K562 (cell line): Measurements from ENCODE around the gene SLC22A15. TPM values are rescaled to one million over a fixed set of nuclear protein-coding genes. Genes with fewer than 3 reads are reported as not detected.

ENCODE experiments used
- ATAC-seq: fragments of 200-7000 bp; cut with Tn5 transposase; 3 replicates; pipeline ENCODE4 v1.9.1; 2020; ENCODE audit warnings: moderate library complexity
- BruUV-seq: library from RNA; stranded (reverse); fragments of 400-500 nt; replicated peaks from 2 replicates; lab custom pipeline; 2021; lab: Mats Ljungman, UMichigan
- CTCF ChIA-PET: fragments of 300-600 bp; formaldehyde crosslinking; extraction: SDS; loops from one replicate; lab custom pipeline; 2021; ENCODE audit warnings: low intra/inter-chr PET ratio; lab: Yijun Ruan, JAX
- POLR2A ChIA-PET: fragments of 300-600, 350-650 bp; sonication (Branson Sonifier 250); formaldehyde crosslinking; extraction: SDS; loops from one replicate; lab custom pipeline; 2021; ENCODE audit warnings: antibody characterized with exemption, inconsistent platforms; lab: Yijun Ruan, JAX
- DNase-seq, 4 experiments: peaks; one replicate each; pipeline versions ENCODE4 v3.0.0 to v3.0.0-alpha.2; 2011 to 2018; ENCODE audit warnings: low spot score in 3 of 4, mixed read lengths in 3 of 4; ENCODE audit errors: extremely low read depth in 1 of 4
- FAIRE-seq: peaks from 2 replicates; lab custom pipeline; 2011; peaks lifted over from hg19 to GRCh38; lab: Jason Lieb, UNC
- H2AFZ ChIP-seq: 2 replicates; pipeline ENCODE4 v1.6.0; 2011; ENCODE audit warnings: low read depth, low read length, control low read depth, inconsistent platforms
- H3K27ac ChIP-seq: fragments of 200-600 bp; 3 replicates; pipeline ENCODE4 v1.8.0; 2011; ENCODE audit warnings: low read depth, mild to moderate bottlenecking, control low read depth, inconsistent platforms, low read length, moderate library complexity, mixed read lengths; ENCODE audit errors: extremely low read depth
- H3K27me3 ChIP-seq, 2 experiments: fragments of 300-600 bp in 1 of 2; 2 replicates in 1 of 2; 3 replicates in 1 of 2; pipeline versions ENCODE4 v1.6.0 to v1.8.0; 2011; ENCODE audit warnings: inconsistent platforms in 2 of 2, low read length in 2 of 2, mild to moderate bottlenecking in 1 of 2, mixed read lengths in 1 of 2, moderate library complexity in 1 of 2; ENCODE audit not compliant: control insufficient read depth in 2 of 2, insufficient read depth in 2 of 2
- H3K36me3 ChIP-seq: fragments of 300-600 bp; 3 replicates; pipeline ENCODE4 v1.8.0; 2011; ENCODE audit warnings: mild to moderate bottlenecking, low read length, inconsistent platforms; ENCODE audit not compliant: control insufficient read depth, insufficient read depth
- H3K4me1 ChIP-seq, 2 experiments: fragments of 200-600 bp in 1 of 2; replicated peaks in 1 of 2; 2 replicates in 1 of 2; 3 replicates in 1 of 2; pipeline versions ENCODE4 v1.5.1 to v1.8.0; 2011; ENCODE audit warnings: inconsistent platforms in 2 of 2, low read length in 2 of 2, mild to moderate bottlenecking in 1 of 2, mixed read lengths in 1 of 2, moderate library complexity in 1 of 2; ENCODE audit not compliant: control insufficient read depth in 2 of 2, insufficient read depth in 2 of 2
- H3K4me2 ChIP-seq: 2 replicates; pipeline ENCODE4 v1.6.1; 2011; ENCODE audit warnings: low read length, control low read depth, inconsistent platforms, mixed read lengths; ENCODE audit not compliant: insufficient read depth
- H3K4me3 ChIP-seq: fragments of 200-600 bp; sonication (generic), shearing (Covaris generic); 2 replicates; pipeline ENCODE4 v1.5.1; 2016; ENCODE audit warnings: control low read depth, inconsistent platforms
- H3K79me2 ChIP-seq: fragments of 200-600 bp; 3 replicates; pipeline ENCODE4 v1.8.0; 2011; ENCODE audit warnings: low read length, inconsistent platforms; ENCODE audit not compliant: control insufficient read depth, insufficient read depth
- H3K9ac ChIP-seq, 2 experiments: 2 replicates each; pipeline versions ENCODE4 v1.6.0 to v1.6.1; 2011; ENCODE audit warnings: low read depth in 2 of 2, low read length in 2 of 2, control low read depth in 1 of 2, inconsistent platforms in 1 of 2, mild to moderate bottlenecking in 1 of 2, mixed read lengths in 1 of 2; ENCODE audit not compliant: insufficient read depth in 1 of 2
- H3K9me1 ChIP-seq: one replicate; pipeline ENCODE4 v1.6.0; 2011; ENCODE audit warnings: inconsistent platforms, mild to moderate bottlenecking, low read length, moderate library complexity; ENCODE audit not compliant: control insufficient read depth, insufficient read depth
- H3K9me3 ChIP-seq: replicated peaks from 2 replicates; pipeline ENCODE4 v1.5.1; 2011; ENCODE audit warnings: low read depth, low read length, inconsistent platforms; ENCODE audit not compliant: control insufficient read depth, insufficient read depth
- H4K20me1 ChIP-seq: replicated peaks from 2 replicates; pipeline ENCODE4 v1.6.1; 2011; ENCODE audit warnings: low read length, inconsistent platforms, mixed read lengths; ENCODE audit not compliant: control insufficient read depth, insufficient read depth
- BCLAF1 ChIP-seq, 2 experiments: fragments of 450-650 bp in 1 of 2; IDR thresholded peaks; 2 replicates each; pipeline ENCODE4 v1.6.1; 2011 to 2017; ENCODE audit warnings: low read depth in 2 of 2, antibody characterized with exemption in 1 of 2, borderline replicate concordance in 1 of 2, low read length in 1 of 2, mild to moderate bottlenecking in 1 of 2, mixed read lengths in 1 of 2; ENCODE audit not compliant: control insufficient read depth in 1 of 2
- DDX20 ChIP-seq: fragments of 450-650 bp; IDR thresholded peaks from 2 replicates; pipeline ENCODE4 v1.6.1; 2016; ENCODE audit warnings: missing genetic modification characterization, low read depth, mild to moderate bottlenecking, missing compliant biosample characterization, moderate library complexity
- GMEB1 ChIP-seq: fragments of 250-450 bp; sonication (Bioruptor Pico); IDR thresholded peaks from 2 replicates; pipeline ENCODE4 v1.4.0; 2020; ENCODE audit warnings: mild to moderate bottlenecking
- GTF3C2 ChIP-seq: IDR thresholded peaks from 3 replicates; pipeline ENCODE4 v1.6.1; 2011; ENCODE audit warnings: borderline replicate concordance, mild to moderate bottlenecking, moderate library complexity; ENCODE audit not compliant: insufficient read length; ENCODE audit errors: extremely low read depth
- MAFK ChIP-seq: IDR thresholded peaks from 2 replicates; pipeline ENCODE4 v1.6.1; 2011; ENCODE audit warnings: low read length, improper control_type of control experiment
- PTBP1 ChIP-seq: fragments of 200-400 bp; formaldehyde crosslinking; IDR thresholded peaks from 2 replicates; pipeline ENCODE4 v1.6.1; 2017; ENCODE audit warnings: low read depth, low read length
- RBFOX2 ChIP-seq: fragments of 200-400 bp; formaldehyde crosslinking; IDR thresholded peaks from 2 replicates; pipeline ENCODE4 v1.6.1; 2017; ENCODE audit warnings: low read depth, mild to moderate bottlenecking, low read length, moderate library complexity
- ZBTB33 ChIP-seq: sonication (generic); formaldehyde crosslinking; IDR thresholded peaks from 2 replicates; pipeline ENCODE4 v1.8.1; 2023; ENCODE audit warnings: mild to moderate bottlenecking, missing genetic modification reagents
- ZNF384 ChIP-seq: IDR thresholded peaks from 2 replicates; pipeline ENCODE4 v1.6.1; 2012; ENCODE audit warnings: low read depth, low read length, improper control_type of control experiment
- ZNF512 ChIP-seq: IDR thresholded peaks from 2 replicates; pipeline ENCODE4 v1.6.1; 2016; ENCODE audit warnings: missing genetic modification characterization, missing compliant biosample characterization
- WGBS: fragments of 100-300 bp; shearing (Covaris generic); methylation state at CpG from one replicate; pipeline ENCODE4 v1.1.6; 2016; ENCODE audit warnings: low coverage, mixed read lengths; ENCODE audit not compliant: insufficient coverage; ENCODE audit errors: missing lambda C conversion rate; 5-methylcytosine and 5-hydroxymethylcytosine counted together
- in situ Hi-C: fragments of 300-500 bp; cut with MboI; formaldehyde crosslinking; loops from 4 replicates; pipeline ENCODE4 v1.15.0; 2018; ENCODE audit warnings: inconsistent platforms, mixed read lengths
- intact Hi-C: fragments of 100-400 bp; cut with micrococcal nuclease; formaldehyde crosslinking; loops from 2 replicates; pipeline ENCODE4 v1.14.2; 2022
- polyA plus RNA-seq, 8 experiments: library from polyadenylated mRNA; depleted of rRNA in 4 of 8; stranded (reverse) in 5 of 8; unstranded in 3 of 8; fragments of >200 nt; fragmentation: Nextera tagmentation in 2 of 8; fragmentation: Illumina TruSeq in 1 of 8; extraction: Ambion mirVana in 2 of 8; extraction: Trizol in 1 of 8; gene quantifications; 2 replicates each; pipeline versions ENCODE4 v1.2.1 to v1.2.3, GENCODE V29; 2011 to 2014; ENCODE audit warnings: inconsistent platforms in 1 of 8, missing spikeins in 1 of 8
- total RNA-seq, 7 experiments: library from RNA; depleted of rRNA in 6 of 7; stranded (reverse); fragments of >200 nt in 6 of 7; fragmentation: Illumina TruSeq in 2 of 7; extraction: Trizol in 2 of 7; gene quantifications; 2 replicates each; pipeline versions ENCODE4 v1.2.1 to v1.2.3, GENCODE V29; 2011 to 2021; ENCODE audit warnings: low replicate concordance in 1 of 7

The SLC22A15 gene
- total and polyA plus RNA-seq, 9 of the 15 experiments (the other 6 are each of a cell fraction or from before 2014, with no cell fraction given): 0.24 to 2.7 (median 1.2) TPM

- CTCF ChIA-PET: no interaction called here
- Histone ChIP-seq H3K27me3 (peaks cover 0 to 5% of the 10 kb centered on the region in 2 experiments; a peak in 1 of 5 replicates), H4K20me1 (no peaks in the 10 kb centered on the region), H3K36me3 (no peaks in the 10 kb centered on the region), H3K79me2 (no peaks in the 10 kb centered on the region; the same call in 2 of the 3 replicates), H3K4me2 (no peak overlapping the region), H3K4me3 (no peak overlapping the region), H3K9me1 (no peaks in the 10 kb centered on the region), H3K4me1 (no peaks in the 10 kb centered on the region), H3K9ac (no peak overlapping the region), H3K9me3 (no peaks in the 10 kb centered on the region), H2AFZ (no peak overlapping the region), H3K27ac (no peak overlapping the region)
- intact Hi-C loops: no loop called here
- FAIRE-seq (no peak), DNase-seq (no peak), ATAC-seq (no peak)
- 0% methylated on average over 1 of the region's 1 CpG for WGBS
- in situ Hi-C loops: no loop called here
- no TSS peak for BruUV-seq
- POLR2A ChIA-PET: interaction anchor here (0.7 to 1.9 kb wide), 2 partner anchors 9 to 11 kb away, joined by 3 to 6 read pairs; no protein-coding TSS in a partner anchor
- TF ChIP-seq GTF3C2: no peak
- TF ChIP-seq RBFOX2: no peak
- TF ChIP-seq BCLAF1 (IDR thresholded peaks at IDR 0.05; ENCODE audit: borderline replicate concordance in 1 of 2, control insufficient read depth in 1 of 2, low read depth in 2 of 2, low read length in 1 of 2): no peak
- no peak for TF ChIP-seq MAFK
- TF ChIP-seq ZBTB33 (CRISPR knock-in tag): no peak
- TF ChIP-seq PTBP1: no peak
- TF ChIP-seq ZNF512 (tag): no peak
- TF ChIP-seq GMEB1: no peak
- no peak for TF ChIP-seq ZNF384
- no peak for TF ChIP-seq DDX20
These were observed 85.9 kb downstream of the SLC22A15 start for GRCh38 chr1:116062201-116062600.
